Tibial artery (tissue), 4 donors: ENCODE data around the gene KIF5A.
"Not testable (repeated sequence)": the region's sequence is repeated elsewhere in the genome, so short reads cannot be mapped to it uniquely, and the experiment has no call there.

Experiments used
- DNase-seq, 2 donors: peaks; one replicate each; pipeline ENCODE4 v3.0.0-alpha.2; 2019
- H3K27ac ChIP-seq, 2 donors: fragments of 200-600 bp; sonication (generic) in 1 of 2; 1 replicate in 1 of 2; 2 replicates in 1 of 2; pipeline ENCODE4 v1.5.1; 2018 to 2019; ENCODE audit warnings: mild to moderate bottlenecking in 1 of 2
- H3K27me3 ChIP-seq, 2 donors: fragments of 200-600 bp; sonication (generic) in 1 of 2; one replicate each; pipeline versions ENCODE4 v1.5.1 to v1.6.0; 2016 to 2019
- H3K36me3 ChIP-seq, 3 donors: fragments of 200-600 bp; sonication (generic) in 2 of 3; one replicate each; pipeline ENCODE4 v1.5.1; 2016 to 2019; ENCODE audit warnings: mild to moderate bottlenecking in 2 of 3
- H3K4me1 ChIP-seq, 4 donors: fragments of 200-600 bp; sonication (generic) in 2 of 4; 1 replicate in 3 of 4; 2 replicates in 1 of 4; pipeline ENCODE4 v1.5.1; 2016 to 2019
- H3K4me3 ChIP-seq, 2 donors: fragments of 200-600 bp; sonication (generic) in 1 of 2; 1 replicate in 1 of 2; 2 replicates in 1 of 2; pipeline ENCODE4 v1.5.1; 2018 to 2019; ENCODE audit warnings: mild to moderate bottlenecking in 2 of 2
- H3K9me3 ChIP-seq, 3 donors: fragments of 200-600 bp; sonication (generic) in 1 of 3; one replicate each; pipeline ENCODE4 v1.5.1; 2016 to 2019
- intact Hi-C: fragments of 100-400 bp; cut with DNase I; formaldehyde crosslinking; loops from one replicate; pipeline ENCODE4 v1.15.0; 2023; ENCODE audit warnings: low total_unique reads
- TF ChIP-seq, protein P1 (sequence below), 2 experiments: fragments of 200-600 bp in 1 of 2; fragments of 450-650 bp in 1 of 2; IDR thresholded peaks; one replicate each; pipeline ENCODE4 v1.5.1; 2017 to 2019; ENCODE audit warnings: antibody characterized with exemption in 2 of 2, mild to moderate bottlenecking in 1 of 2, moderate library complexity in 1 of 2

Gene KIF5A

DNA sequence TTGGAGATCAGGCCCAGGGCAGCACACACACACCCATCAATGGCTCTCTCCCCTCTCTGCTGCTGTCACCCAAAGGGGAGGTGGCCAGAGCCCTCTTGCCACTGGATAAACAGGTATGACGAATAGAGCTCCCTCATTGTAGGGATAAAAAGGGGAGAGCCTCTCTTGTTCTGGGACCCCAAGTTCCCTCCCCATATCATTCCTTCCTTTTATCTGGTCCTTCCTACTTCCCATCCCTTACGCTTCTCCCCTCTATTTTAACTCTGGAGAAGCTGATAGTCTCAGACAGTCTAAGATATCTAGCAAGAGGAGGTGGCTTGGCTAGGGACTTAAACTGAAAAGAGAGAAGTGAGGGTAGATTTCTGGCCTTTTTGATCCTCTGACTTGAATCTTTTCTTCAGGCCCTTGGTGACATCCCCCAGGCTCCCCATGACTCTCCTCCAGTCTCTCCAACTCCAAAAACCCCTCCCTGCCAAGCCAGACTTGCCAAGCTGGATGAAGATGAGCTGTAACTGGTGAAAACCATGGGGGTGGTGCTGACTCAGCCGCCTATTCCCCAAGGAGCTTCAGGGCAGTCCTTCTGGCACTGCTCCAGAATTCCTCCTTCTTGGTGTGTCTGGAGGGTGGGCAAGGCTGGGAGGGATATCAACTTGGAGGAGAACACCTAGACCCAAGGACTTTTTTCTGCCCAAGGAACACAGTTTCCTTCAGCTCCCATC is 66.7 kb downstream of the KIF5A start:
- H3K36me3 ChIP-seq = peaks cover 26 to 59% (median 36%) of the 10 kb centered on the region in 3 donors
- no peak for DNase-seq
- TF ChIP-seq, protein P1, sequence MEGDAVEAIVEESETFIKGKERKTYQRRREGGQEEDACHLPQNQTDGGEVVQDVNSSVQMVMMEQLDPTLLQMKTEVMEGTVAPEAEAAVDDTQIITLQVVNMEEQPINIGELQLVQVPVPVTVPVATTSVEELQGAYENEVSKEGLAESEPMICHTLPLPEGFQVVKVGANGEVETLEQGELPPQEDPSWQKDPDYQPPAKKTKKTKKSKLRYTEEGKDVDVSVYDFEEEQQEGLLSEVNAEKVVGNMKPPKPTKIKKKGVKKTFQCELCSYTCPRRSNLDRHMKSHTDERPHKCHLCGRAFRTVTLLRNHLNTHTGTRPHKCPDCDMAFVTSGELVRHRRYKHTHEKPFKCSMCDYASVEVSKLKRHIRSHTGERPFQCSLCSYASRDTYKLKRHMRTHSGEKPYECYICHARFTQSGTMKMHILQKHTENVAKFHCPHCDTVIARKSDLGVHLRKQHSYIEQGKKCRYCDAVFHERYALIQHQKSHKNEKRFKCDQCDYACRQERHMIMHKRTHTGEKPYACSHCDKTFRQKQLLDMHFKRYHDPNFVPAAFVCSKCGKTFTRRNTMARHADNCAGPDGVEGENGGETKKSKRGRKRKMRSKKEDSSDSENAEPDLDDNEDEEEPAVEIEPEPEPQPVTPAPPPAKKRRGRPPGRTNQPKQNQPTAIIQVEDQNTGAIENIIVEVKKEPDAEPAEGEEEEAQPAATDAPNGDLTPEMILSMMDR (IDR thresholded peaks at IDR 0.05) = no peak
- H3K4me1 ChIP-seq = peaks cover 0 to 48% (median 39%) of the 10 kb centered on the region in 4 donors
- no peak overlapping the region for H3K4me3 ChIP-seq
- H3K27ac ChIP-seq = peak overlapping the region; percentile 29 to 36
- no peaks in the 10 kb centered on the region for H3K9me3 ChIP-seq
- intact Hi-C loops = loop anchor here (10.0 kb wide), 1 partner anchor 92 kb away; the partner anchor contains the start of genes DDIT3 and MBD6
- peaks cover 0 to 4% of the 10 kb centered on the region in 2 donors for H3K27me3 ChIP-seq

DNA sequence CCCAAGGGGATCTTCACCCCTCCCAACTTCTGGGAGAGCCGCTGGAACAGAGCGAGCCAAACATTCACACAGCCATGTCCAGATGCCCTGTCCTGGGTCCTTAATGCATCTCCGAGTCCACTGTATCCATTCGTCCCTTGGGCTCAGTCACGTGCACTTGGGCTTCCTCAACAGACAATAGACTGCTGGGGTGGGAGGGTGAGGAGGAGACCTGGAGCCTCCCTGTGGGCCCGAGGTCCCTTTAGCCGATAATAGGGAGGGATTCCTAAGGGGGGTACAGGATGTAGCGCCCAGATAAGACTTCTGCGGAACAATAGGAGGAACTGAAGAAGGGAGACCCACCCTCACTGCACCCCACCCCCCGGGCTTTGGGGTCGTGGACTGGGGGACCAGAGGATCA is 68.1 kb downstream of the KIF5A start:
- Histone ChIP-seq H3K27ac (no peak overlapping the region), H3K9me3 (no peaks in the 10 kb centered on the region), H3K36me3 (peaks cover 26 to 58% (median 36%) of the 10 kb centered on the region in 3 donors), H3K27me3 (peaks cover 0 to 4% of the 10 kb centered on the region in 2 donors), H3K4me3 (no peak overlapping the region), H3K4me1 (peaks cover 0 to 45% (median 34%) of the 10 kb centered on the region in 4 donors)
- no peak for DNase-seq
- TF ChIP-seq, protein P1 (IDR thresholded peaks at IDR 0.05) = no peak
- intact Hi-C loops = loop anchor here (10.0 kb wide), 1 partner anchor 93 kb away; the partner anchor contains the start of genes DDIT3 and MBD6

DNA sequence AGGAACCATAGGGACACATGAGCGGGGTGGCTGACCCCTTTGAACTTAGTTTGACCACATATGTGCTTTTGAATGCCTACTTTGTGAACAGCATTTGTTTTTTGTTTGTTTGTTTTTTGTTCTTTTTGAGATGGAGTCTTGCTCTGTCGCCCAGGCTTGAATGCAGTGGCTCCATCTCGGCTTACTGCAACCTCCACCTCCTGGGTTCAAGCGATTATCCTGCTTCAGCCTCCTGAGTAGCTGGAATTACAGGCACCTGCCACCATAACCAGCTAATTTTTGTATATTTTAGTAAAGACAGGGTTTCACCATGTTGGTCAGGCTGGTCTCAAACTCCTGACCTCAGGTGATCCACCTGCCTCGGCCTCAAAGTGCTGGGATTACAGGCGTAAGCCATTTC is 68.6 kb downstream of the KIF5A start:
- Histone ChIP-seq H3K36me3 (peaks cover 27 to 53% (median 32%) of the 10 kb centered on the region in 3 donors), H3K4me1 (peaks cover 0 to 40% (median 29%) of the 10 kb centered on the region in 4 donors)
- not testable (repeated sequence) for H3K27me3 ChIP-seq, H3K4me3 ChIP-seq, H3K9me3 ChIP-seq, H3K27ac ChIP-seq, DNase-seq
- intact Hi-C loops = loop anchor here (10.0 kb wide), 1 partner anchor 94 kb away; the partner anchor contains the start of genes DDIT3 and MBD6

DNA sequence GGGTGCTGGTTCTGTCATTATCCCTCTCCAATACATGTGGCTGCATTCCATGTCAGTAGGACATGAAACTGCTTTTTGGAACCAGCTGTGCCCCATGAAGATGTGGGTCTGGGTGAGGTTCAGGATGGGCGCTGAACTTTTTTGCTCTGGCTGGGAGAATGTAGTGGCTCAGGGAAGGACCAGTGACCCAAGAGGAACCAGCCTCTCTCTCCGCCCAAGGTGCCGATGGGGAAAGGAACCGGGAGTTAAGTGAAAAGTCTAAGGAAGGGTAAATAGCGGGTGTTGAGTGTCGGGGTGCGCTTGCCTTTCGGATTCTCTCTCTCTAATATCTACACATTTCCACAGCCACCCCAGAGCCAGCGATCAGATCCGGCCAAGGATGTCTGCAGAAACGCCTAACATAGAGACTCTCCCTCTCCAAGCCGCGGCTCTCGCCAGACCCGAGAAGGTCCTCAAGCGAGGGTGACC is 69.2 kb downstream of the KIF5A start:
- Histone ChIP-seq H3K9me3 (no peaks in the 10 kb centered on the region), H3K4me1 (peaks cover 0 to 34% (median 23%) of the 10 kb centered on the region in 4 donors), H3K27ac (no peak overlapping the region), H3K36me3 (peaks cover 27 to 47% (median 31%) of the 10 kb centered on the region in 3 donors), H3K4me3 (no peak overlapping the region), H3K27me3 (peaks cover 0 to 4% of the 10 kb centered on the region in 2 donors)
- TF ChIP-seq, protein P1 (IDR thresholded peaks at IDR 0.05) = no peak
- intact Hi-C loops = loop anchor here (10.0 kb wide), 1 partner anchor 94 kb away; the partner anchor contains the start of genes DDIT3 and MBD6
- DNase-seq = no peak

DNA sequence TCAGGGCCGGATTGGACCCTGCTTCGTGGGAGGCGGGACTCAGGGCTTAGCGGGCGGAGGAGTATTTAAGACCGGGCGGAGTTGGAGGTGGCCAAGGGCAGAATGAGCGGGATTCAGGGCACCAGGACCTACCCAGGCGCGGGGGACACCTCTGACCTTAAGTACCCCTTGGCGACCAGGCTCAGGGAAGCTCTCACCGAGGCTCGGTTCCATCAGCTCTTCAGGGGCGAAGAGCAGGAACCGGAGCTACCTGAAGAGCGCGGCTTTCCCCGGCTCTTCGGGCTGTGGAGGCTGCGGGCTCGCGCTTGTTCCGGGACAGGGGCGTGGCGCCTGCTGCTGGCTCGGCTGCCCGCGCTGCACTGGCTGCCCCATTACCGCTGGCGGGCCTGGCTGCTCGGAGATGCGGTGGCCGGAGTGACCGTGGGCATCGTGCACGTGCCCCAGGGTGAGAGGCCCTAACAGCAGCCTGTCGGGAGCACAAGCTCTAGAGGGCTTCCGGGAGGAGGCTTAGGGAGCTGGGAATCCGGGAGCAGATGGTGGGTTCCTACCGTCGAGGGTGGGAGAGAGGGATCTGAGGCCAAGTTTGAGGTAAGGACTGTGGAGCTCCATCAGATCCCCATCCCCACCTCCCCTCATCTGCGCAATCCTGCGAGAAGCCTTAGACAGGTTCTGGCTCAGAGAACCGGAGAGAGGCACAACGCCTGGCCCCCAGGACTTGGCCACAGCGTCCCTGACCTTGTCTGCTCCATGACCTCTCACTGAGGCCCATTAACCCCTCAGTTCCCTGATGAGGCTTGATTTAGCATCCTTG is 69.8 kb downstream of the KIF5A start:
- Histone ChIP-seq H3K36me3 (peaks cover 20 to 42% (median 27%) of the 10 kb centered on the region in 3 donors), H3K4me1 (peaks cover 0 to 28% (median 21%) of the 10 kb centered on the region in 4 donors), H3K9me3 (no peaks in the 10 kb centered on the region), H3K27ac (no peak overlapping the region), H3K4me3 (no peak overlapping the region), H3K27me3 (peaks cover 0 to 4% of the 10 kb centered on the region in 2 donors)
- DNase-seq = no peak
- intact Hi-C loops = loop anchor here (2.0 to 10.0 kb wide), 3 partner anchors 37 to 135 kb away; partner anchors contain the start of genes DDIT3, MARS1 and MBD6
- TF ChIP-seq, protein P1 (IDR thresholded peaks at IDR 0.05) = no peak
